HG02588 (cell line): ENCODE data around the gene ODF4.
"Not testable (repeated sequence)": the region's sequence is repeated elsewhere in the genome, so short reads cannot be mapped to it uniquely, and the experiment has no call there.

Experiments
- ATAC-seq: cut with Tn5 transposase; IDR thresholded peaks from one replicate; pipeline ENCODE4 v1.9.1; 2021; ENCODE audit warnings: mild to moderate bottlenecking, moderate library complexity; ENCODE audit not compliant: unreplicated experiment

The ODF4 gene

GRCh38 chr17:8324923-8325322, 14.7 kb upstream of the ODF4 start:
- no peak for ATAC-seq

GRCh38 chr17:8326511-8327302, 12.9 kb upstream of the ODF4 start:
- ATAC-seq: no peak

- ATAC-seq: no peak
Observed at GRCh38 chr17:8327303-8327649, 12.4 kb upstream of the ODF4 start.

GRCh38 chr17:8332128-8332527, 7.5 kb upstream of the ODF4 start:
- ATAC-seq: no peak

GRCh38 chr17:8332688-8333087, 7.0 kb upstream of the ODF4 start:
- no peak for ATAC-seq

GRCh38 chr17:8333281-8333680, 6.4 kb upstream of the ODF4 start:
- no peak for ATAC-seq

GRCh38 chr17:8337802-8338752, 1.6 kb upstream of the ODF4 start:
- no peak for ATAC-seq

- no peak for ATAC-seq
Observed at GRCh38 chr17:8338753-8339140, 893 bp upstream of the ODF4 start.

GRCh38 chr17:8341456-8341855, 1.8 kb downstream of the ODF4 start:
- no peak for ATAC-seq

GRCh38 chr17:8345052-8345690, 5.5 kb downstream of the ODF4 start:
- ATAC-seq: no peak

GRCh38 chr17:8345951-8346665, 6.5 kb downstream of the ODF4 start:
- ATAC-seq: no peak

- not testable (repeated sequence) for ATAC-seq
Observed at GRCh38 chr17:8347001-8347400, 7.4 kb downstream of the ODF4 start.

- ATAC-seq: no peak
Observed at GRCh38 chr17:8350339-8350738, 10.7 kb downstream of the ODF4 start.

- no peak for ATAC-seq
Observed at GRCh38 chr17:8353736-8354135, 14.1 kb downstream of the ODF4 start.

- no peak for ATAC-seq
Observed at GRCh38 chr17:8354236-8354635, 14.6 kb downstream of the ODF4 start.

GRCh38 chr17:8357910-8358309, 18.3 kb downstream of the ODF4 start:
- ATAC-seq: no peak

GRCh38 chr17:8359769-8360168, 20.1 kb downstream of the ODF4 start:
- no peak for ATAC-seq

GRCh38 chr17:8360260-8360659, 20.6 kb downstream of the ODF4 start:
- ATAC-seq: no peak

GRCh38 chr17:8360751-8361150, 21.1 kb downstream of the ODF4 start:
- ATAC-seq: no peak

- ATAC-seq: no peak
Observed at GRCh38 chr17:8362651-8363332, 23.2 kb downstream of the ODF4 start.
